MM.1S (cell line): Measurements from ENCODE around the gene PWWP2B.

Experiments used
- DNase-seq: peaks from one replicate; pipeline ENCODE4 v3.0.0-alpha.2; 2015
- H2AFZ ChIP-seq: fragments of 300-600 bp; sonication (generic); 2 replicates; pipeline ENCODE4 v1.6.0; 2016; ENCODE audit warnings: antibody characterized with exemption, low read length
- H3F3A ChIP-seq: fragments of 300-600 bp; sonication (generic); 2 replicates; pipeline ENCODE4 v1.6.1; 2016; ENCODE audit warnings: mild to moderate bottlenecking, antibody characterized with exemption, low read length, moderate library complexity, mixed read lengths; ENCODE audit not compliant: insufficient read depth
- H3K27ac ChIP-seq: fragments of 300-600 bp; sonication (generic); 2 replicates; pipeline ENCODE4 v1.5.1; 2016; ENCODE audit warnings: mild to moderate bottlenecking, low read length
- H3K27me3 ChIP-seq: fragments of 300-600 bp; sonication (generic); replicated peaks from 2 replicates; pipeline ENCODE4 v1.6.0; 2016; ENCODE audit warnings: low read length; ENCODE audit not compliant: insufficient read depth
- H3K36me3 ChIP-seq: fragments of 300-600 bp; sonication (generic); replicated peaks from 2 replicates; pipeline ENCODE4 v1.6.1; 2016; ENCODE audit warnings: mild to moderate bottlenecking, low read length, mixed read lengths; ENCODE audit not compliant: insufficient read depth
- H3K4me1 ChIP-seq: fragments of 300-600 bp; sonication (generic); 2 replicates; pipeline ENCODE4 v1.6.1; 2016; ENCODE audit warnings: low read length, mixed read lengths
- H3K4me2 ChIP-seq: fragments of 300-600 bp; sonication (generic); 2 replicates; pipeline ENCODE4 v1.6.0; 2016; ENCODE audit warnings: low read depth, low read length
- H3K4me3 ChIP-seq: fragments of 300-600 bp; sonication (generic); 2 replicates; pipeline ENCODE4 v1.5.1; 2016; ENCODE audit warnings: low read length, mixed read lengths
- H3K79me2 ChIP-seq: fragments of 300-600 bp; sonication (generic); 2 replicates; pipeline ENCODE4 v1.6.1; 2016; ENCODE audit warnings: mixed run types, low read length, mixed read lengths
- H3K9ac ChIP-seq: fragments of 300-600 bp; sonication (generic); 2 replicates; pipeline ENCODE4 v1.6.1; 2016; ENCODE audit warnings: low read length, mixed read lengths
- H3K9me2 ChIP-seq: fragments of 300-600 bp; sonication (generic); replicated peaks from 2 replicates; pipeline ENCODE4 v1.6.1; 2016; ENCODE audit warnings: mild to moderate bottlenecking, low read length, mixed read lengths; ENCODE audit not compliant: insufficient read depth
- H3K9me3 ChIP-seq: fragments of 300-600 bp; sonication (generic); replicated peaks from 2 replicates; pipeline ENCODE4 v1.6.1; 2016; ENCODE audit warnings: mild to moderate bottlenecking, low read length, mixed read lengths; ENCODE audit not compliant: insufficient read depth
- H4K20me1 ChIP-seq: fragments of 300-600 bp; sonication (generic); 2 replicates; pipeline ENCODE4 v1.6.1; 2016; ENCODE audit warnings: mild to moderate bottlenecking, low read length, moderate library complexity, mixed read lengths; ENCODE audit not compliant: insufficient read depth
- EZH2 ChIP-seq: fragments of 300-600 bp; sonication (generic); optimal IDR thresholded peaks from 2 replicates; pipeline ENCODE3; 2017; ENCODE audit warnings: low read depth, mild to moderate bottlenecking, antibody characterized with exemption, low read length, mixed read lengths
- EZH2phosphoT487 ChIP-seq: fragments of 300-600 bp; sonication (generic); IDR thresholded peaks from 2 replicates; pipeline ENCODE4 v1.6.1; 2018; ENCODE audit warnings: antibody characterized with exemption, low read length
- TF ChIP-seq, protein P1 (sequence below): fragments of 300-600 bp; sonication (generic); IDR thresholded peaks from 2 replicates; pipeline ENCODE4 v1.5.1; 2016; ENCODE audit warnings: antibody characterized with exemption, low read length, mixed read lengths

PWWP2B gene

GRCh38 chr10:132411561-132412253, 14.7 kb downstream of the PWWP2B start:
- Histone ChIP-seq H3K4me2 (no peak overlapping the region), H3K9ac (no peak overlapping the region), H3K9me3 (no peaks in the 10 kb centered on the region)

GRCh38 chr10:132412316-132413192, 15.6 kb downstream of the PWWP2B start:
- DNase-seq = no peak
- no peak overlapping the region for H3K4me3 ChIP-seq
- no peaks in the 10 kb centered on the region for H3K36me3 ChIP-seq
- no peaks in the 10 kb centered on the region for H3K79me2 ChIP-seq
- H3F3A ChIP-seq = no peaks in the 10 kb centered on the region
- no peak overlapping the region for H3K27ac ChIP-seq
- no peak overlapping the region for H3K9ac ChIP-seq
- H3K4me1 ChIP-seq = no peaks in the 10 kb centered on the region
- H2AFZ ChIP-seq = no peak overlapping the region
- peaks cover 36% of the 10 kb centered on the region for H3K27me3 ChIP-seq
- no peaks in the 10 kb centered on the region for H3K9me3 ChIP-seq
- no peak for TF ChIP-seq EZH2
- TF ChIP-seq, protein P1, sequence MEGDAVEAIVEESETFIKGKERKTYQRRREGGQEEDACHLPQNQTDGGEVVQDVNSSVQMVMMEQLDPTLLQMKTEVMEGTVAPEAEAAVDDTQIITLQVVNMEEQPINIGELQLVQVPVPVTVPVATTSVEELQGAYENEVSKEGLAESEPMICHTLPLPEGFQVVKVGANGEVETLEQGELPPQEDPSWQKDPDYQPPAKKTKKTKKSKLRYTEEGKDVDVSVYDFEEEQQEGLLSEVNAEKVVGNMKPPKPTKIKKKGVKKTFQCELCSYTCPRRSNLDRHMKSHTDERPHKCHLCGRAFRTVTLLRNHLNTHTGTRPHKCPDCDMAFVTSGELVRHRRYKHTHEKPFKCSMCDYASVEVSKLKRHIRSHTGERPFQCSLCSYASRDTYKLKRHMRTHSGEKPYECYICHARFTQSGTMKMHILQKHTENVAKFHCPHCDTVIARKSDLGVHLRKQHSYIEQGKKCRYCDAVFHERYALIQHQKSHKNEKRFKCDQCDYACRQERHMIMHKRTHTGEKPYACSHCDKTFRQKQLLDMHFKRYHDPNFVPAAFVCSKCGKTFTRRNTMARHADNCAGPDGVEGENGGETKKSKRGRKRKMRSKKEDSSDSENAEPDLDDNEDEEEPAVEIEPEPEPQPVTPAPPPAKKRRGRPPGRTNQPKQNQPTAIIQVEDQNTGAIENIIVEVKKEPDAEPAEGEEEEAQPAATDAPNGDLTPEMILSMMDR = no peak
- no peak for TF ChIP-seq EZH2phosphoT487
- H3K9me2 ChIP-seq = no peaks in the 10 kb centered on the region
- no peak overlapping the region for H3K4me2 ChIP-seq
- H4K20me1 ChIP-seq = no peaks in the 10 kb centered on the region

More at GRCh38 chr10:132411561-132412253, 14.7 kb downstream of the PWWP2B start:
- Histone ChIP-seq H2AFZ (no peak overlapping the region), H3K4me3 (no peak overlapping the region), H4K20me1 (no peaks in the 10 kb centered on the region), H3K4me1 (no peaks in the 10 kb centered on the region), H3K36me3 (no peaks in the 10 kb centered on the region), H3K9me2 (no peaks in the 10 kb centered on the region), H3K79me2 (no peaks in the 10 kb centered on the region), H3F3A (no peaks in the 10 kb centered on the region), H3K27ac (no peak overlapping the region), H3K27me3 (peaks cover 36% of the 10 kb centered on the region)
- TF ChIP-seq, protein P1 = no peak
- no peak for TF ChIP-seq EZH2
- TF ChIP-seq EZH2phosphoT487 = no peak
- DNase-seq = no peak

GRCh38 chr10:132413226-132414205, 16.5 kb downstream of the PWWP2B start:
- Histone ChIP-seq H4K20me1 (no peaks in the 10 kb centered on the region), H3K9me2 (no peaks in the 10 kb centered on the region), H3K27ac (no peak overlapping the region), H3K4me3 (no peak overlapping the region), H3K9ac (no peak overlapping the region), H3F3A (no peaks in the 10 kb centered on the region), H3K4me1 (no peaks in the 10 kb centered on the region), H3K4me2 (no peak overlapping the region), H3K36me3 (no peaks in the 10 kb centered on the region), H3K27me3 (peaks cover 36% of the 10 kb centered on the region), H3K79me2 (no peaks in the 10 kb centered on the region), H2AFZ (no peak overlapping the region), H3K9me3 (no peaks in the 10 kb centered on the region)
- DNase-seq = no peak
- TF ChIP-seq EZH2 (no peak), EZH2phosphoT487 (no peak)
- TF ChIP-seq, protein P1 = no peak
